ENCODE measurements around the gene MBLAC1.

MBLAC1 gene, protein sequence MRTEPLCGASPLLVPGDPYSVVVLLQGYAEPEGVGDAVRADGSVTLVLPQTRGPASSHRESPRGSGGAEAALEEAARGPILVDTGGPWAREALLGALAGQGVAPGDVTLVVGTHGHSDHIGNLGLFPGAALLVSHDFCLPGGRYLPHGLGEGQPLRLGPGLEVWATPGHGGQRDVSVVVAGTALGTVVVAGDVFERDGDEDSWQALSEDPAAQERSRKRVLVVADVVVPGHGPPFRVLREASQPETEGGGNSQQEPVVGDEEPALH

DNA sequence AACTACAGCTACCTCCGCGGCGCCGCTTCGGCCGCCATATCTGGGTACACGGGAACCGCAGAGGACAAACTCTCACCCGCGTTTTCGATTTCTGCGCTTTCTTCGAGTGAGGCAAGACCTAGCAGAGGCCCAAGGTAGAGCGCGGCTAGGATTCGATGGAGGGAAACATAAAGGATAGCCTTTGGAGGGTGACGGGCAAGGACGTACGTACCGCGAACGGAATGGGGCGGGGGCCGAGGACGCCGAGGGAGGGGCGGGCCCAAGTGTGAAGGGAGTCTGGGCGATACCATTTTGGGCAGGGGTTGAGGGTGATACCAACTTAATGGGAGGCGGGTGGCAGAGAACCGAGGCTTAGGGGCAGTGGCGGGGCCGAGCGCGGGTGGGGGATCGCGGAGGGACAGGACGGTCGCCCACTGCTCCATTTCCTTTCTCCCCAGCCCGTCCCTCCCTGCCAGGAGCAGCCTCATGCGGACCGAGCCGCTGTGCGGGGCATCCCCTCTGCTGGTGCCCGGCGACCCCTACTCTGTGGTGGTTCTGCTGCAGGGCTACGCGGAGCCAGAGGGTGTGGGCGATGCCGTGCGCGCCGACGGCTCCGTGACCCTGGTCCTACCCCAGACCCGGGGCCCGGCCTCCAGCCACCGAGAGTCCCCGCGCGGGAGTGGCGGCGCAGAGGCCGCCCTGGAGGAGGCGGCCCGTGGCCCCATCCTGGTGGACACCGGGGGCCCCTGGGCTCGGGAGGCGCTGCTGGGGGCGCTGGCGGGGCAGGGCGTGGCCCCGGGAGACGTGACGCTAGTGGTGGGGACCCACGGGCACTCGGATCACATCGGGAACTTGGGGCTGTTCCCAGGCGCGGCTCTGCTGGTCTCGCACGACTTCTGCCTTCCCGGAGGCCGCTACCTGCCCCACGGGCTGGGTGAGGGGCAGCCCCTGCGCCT lies at the start of gene MBLAC1:
Gene MBLAC1, plus strand, starts transcription at position 37 of the 935 bp plus-strand sequence. Its CDS starts 429 bp downstream, at position 466.
- peak; percentile 96 for DNase-seq

DNA sequence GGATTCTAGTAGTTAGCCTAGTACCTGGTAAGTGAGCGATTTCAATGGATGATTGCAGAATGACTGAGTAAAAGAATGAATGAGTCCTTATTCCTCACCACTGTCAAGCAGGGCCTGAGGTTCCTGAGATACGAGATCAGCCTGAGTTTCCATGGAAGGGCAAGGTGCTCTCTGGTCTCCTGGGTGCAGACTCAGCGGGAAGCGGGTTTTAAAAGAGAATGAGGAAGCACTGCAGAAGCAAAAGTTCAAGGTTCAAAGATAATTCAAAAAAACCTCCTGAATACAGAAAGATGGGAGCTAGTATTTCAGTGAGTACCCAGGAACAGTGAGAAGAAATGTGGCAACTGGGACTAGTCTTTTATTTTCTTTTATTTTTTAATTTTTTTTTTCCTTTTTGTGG lies 49.6 kb upstream of the MBLAC1 start:
- no peak for DNase-seq

DNA sequence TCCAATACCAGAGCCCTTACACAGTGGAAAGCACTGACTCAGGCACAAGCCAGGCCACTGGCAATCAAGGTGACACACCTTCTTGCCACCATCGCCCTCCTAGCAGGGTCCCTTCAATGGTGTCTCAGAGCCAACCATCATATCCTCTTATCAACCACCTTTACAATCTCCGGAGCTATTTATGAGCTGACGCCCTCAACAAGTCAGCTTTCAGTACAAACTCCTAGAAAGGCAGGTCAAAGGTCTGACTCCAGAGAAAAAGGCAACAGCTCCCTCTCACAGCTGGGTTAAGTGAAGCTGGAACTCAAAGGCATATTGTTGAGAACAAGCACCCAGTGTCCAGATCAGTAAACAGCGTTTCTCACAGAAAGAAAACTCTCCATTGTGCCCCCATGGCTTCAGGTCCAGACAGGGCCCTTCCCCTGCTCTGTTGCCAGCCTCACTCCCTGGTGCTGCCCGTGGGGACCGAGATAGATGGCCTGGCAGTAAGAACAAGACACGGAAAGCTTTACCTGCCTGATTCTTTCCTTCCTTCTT lies 47.7 kb upstream of the MBLAC1 start:
- DNase-seq: no peak

DNA sequence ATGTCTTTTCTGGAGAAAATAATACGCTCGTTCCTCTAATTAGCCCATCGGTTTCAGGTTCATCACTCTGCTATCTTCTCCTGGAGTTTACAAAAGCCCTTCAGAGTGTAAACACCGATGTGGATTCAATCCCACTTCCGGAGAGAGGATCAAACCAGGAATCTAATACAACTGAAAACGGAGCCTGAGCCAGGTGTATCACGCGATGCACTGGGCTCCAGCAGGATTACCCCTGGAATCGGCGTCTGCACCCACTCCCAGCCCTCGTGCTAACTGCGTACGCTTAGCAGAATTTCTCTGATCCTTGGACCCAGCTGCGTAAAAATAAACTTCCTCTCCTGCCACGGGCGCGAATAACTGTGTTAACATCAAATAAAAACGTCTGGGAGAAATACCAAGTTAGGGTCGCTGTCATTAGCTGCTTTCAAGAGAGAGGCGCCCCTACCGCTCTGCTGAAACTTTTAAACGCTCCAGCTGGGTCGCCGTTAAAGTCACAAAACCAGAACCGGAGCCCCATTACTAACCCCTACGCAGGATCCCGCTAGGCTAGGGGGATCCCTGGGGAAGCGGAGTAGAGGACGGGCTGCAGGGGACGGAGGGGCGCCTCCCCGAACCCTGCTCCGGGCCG lies 45.7 kb upstream of the MBLAC1 start:
- no peak for DNase-seq

DNA sequence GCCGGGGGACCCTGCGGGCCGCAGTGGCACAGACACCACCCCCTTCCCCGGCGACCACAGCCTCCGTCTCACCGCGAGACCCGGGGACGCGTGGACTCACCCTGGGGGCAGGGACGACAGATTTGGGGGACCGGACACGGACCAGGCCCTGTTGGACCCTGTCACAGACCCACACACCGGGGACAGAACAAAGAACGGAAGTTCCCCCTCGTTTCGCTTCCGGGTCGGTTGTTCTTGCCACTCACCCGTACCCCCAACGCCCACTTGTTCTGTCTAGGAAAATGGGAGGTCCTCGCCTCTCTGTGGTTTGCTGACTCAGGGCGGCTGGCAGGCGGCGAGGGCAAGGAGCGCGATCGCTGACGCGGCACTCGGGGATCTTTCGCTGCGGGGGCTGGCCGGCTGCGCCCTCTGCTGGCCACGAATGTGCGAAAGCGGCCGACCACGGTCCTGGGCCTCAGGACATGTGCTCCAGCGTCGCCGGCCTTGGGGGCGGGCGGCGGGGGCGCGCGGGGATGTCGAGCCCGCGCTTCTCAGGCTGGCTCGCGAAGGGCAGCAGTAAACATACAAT lies 45.1 kb upstream of the MBLAC1 start, which contains the start of gene ZNF3:
Gene ZNF3, minus strand, starts transcription at position 189 of the 568 bp plus-strand sequence. CDS start 4,366 bp downstream, outside the sequence.
- peak; percentile 98 for DNase-seq

DNA sequence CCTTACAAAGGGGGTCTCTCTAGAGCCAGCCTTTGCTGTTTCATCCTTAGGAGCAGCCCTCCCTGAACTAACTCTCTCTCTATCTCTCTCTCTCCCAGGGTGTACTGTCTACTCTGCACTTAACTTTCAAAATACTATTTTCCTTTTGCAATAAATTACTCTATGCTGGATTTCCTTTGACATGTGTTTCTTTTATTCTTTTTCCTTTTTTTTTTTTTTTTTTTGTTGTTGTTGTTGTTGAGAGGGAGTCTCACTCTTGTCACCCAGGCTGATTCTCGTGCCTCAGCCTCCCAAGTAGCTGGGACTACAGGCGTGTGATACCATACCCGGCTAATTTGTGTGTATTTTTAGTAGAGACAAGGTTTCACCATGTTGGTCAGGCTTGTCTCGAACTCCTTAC lies 43.8 kb upstream of the MBLAC1 start:
- DNase-seq: no peak

DNA sequence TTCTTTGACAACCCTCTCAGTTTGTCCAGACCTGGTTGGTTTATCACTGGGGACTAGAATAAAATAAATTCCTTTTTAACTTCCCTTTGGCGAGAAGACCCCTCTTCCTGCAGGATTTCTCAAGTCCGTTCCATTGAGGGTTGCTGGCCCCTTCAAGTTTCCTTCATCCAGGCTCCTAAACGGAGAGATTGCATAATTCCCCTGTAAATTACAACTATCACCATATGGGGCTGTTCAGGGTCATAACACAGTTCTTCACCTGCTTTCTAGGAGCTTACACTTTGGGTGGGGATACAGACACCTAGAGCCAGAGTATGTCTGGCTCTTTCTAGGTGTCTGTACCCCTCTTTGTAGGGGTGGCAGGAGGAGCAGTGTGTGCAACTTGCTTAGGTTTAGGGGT lies 41.3 kb upstream of the MBLAC1 start:
- no peak for DNase-seq

DNA sequence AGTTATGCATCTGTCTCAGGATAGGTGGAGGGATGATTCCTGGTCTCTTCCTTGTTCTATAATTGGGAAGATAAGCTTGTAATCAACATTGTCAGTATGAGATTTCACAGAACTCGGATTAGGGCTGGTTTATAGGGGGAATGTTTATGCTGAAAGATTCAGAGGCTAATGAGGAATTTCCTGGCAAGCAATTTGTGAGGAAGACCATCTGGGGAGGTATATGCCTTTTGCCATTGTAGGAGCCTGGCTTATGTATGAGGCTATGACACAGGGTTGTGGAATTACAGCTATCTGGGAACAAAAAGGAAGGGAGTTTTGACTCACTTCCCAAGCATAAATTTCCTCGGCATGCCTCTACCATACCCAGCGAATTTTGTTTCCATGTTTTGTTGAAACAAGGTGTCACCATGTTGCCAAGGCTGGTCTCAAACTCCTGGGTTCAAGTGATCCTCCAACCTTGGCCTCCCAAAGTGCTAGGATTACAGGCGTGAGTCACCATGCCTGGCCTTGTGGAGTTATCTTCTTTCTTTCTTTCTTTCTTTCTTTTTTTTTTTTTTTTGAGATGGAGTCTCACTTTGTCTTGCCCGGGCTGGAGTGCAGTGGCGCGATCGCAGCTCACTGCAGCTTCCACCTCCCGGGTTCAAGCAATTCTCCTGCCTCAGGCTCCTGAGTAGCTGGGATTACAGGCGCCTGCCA lies 39.6 kb upstream of the MBLAC1 start:
- DNase-seq: no peak

DNA sequence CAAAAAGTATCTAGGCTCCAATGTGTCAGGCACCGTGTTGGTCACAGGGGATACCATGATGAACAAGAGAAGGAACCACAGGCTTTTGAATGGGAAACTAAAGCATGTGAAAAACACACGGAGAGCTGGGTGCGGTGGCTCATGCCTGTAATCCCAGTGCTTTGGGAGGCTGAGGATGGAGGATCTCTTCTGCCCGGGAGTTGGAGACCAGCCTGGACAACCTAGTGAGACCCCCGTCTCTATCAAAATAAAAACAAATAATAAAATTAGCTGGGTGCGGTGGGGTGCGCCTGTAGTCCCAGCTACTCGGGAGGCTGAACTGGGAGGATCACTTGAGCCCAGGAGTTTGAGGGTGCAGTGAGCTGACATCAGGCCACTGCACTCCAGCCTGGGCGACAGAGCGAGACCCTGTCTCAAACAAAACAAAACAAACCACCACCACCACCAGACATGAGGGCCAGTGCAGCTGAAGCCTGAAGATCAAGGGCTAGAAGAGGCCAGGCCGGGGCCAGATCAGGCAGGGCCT lies 38.6 kb upstream of the MBLAC1 start:
- DNase-seq: no peak

DNA sequence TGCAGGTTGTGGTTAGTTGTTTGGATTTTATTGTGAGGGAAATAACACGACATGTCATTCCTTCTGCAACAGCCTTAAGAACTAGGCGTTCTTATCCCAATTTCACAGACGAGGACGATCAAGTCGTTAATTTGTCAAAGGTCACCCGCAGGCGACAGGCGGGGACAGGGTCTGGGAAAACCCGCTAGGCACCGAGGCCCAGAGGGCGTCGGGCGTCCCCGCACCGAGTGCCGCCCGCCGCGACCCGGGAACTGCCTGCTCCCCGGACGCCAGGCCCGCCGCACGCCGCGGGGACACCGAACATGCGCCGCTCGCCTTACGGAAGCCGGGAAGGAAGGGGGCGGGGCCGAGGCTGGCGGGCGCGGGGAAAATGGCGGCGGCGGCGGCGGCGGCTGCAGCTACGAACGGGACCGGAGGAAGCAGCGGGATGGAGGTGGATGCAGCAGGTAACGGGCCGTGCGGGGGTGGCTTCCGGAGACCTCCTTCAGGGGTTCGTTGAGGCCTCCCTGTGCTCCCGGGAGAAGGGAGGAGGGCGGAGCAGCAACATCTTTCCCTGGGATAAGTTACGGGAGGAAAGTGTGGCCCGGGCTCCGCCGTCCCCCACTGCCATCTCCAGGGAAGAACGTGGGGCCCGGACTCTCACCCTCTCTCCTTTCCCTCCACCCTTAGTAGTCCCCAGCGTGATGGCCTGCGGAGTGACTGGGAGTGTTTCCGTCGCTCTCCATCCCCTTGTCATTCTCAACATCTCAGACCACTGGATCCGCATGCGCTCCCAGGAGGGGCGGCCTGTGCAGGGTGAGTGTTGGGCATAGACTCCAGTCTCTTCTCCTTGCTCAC lies 37.9 kb upstream of the MBLAC1 start, which contains the start of gene COPS6:
Gene COPS6, plus strand, starts transcription at position 349 of the 837 bp plus-strand sequence. Its CDS starts 22 bp downstream, at position 371.
- DNase-seq: peak; percentile 93

DNA sequence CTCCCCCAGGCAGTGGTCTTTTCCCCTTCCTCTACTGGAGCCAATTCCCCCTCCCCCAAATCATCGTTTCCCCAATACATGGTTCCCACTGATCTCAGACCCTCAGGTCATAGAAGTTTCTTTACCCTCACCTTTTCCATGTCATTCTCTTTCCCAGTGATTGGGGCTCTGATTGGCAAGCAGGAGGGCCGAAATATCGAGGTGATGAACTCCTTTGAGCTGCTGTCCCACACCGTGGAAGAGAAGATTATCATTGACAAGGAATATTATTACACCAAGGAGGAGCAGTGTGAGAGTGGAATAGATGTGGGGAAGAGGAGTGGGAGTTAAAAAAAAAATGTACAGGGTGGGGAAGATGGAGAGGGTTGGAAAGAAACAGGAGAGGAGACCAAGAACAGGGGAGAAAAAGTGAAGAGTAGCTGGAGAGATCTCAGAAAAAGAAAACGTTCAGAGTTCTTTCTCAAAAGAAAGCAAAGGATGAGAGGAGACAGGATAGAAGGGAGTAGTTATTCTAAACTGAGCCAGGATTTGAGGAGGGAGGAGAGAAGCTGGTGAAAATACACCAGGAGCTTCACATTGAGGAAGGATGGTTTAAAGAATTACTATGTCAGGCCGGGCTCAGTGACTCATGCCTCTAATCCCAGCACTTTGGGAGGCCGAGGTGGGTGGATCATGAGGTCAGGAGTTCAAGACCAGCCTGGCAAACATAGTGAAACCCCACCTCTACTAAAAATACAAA lies 37.1 kb upstream of the MBLAC1 start:
- no peak for DNase-seq

DNA sequence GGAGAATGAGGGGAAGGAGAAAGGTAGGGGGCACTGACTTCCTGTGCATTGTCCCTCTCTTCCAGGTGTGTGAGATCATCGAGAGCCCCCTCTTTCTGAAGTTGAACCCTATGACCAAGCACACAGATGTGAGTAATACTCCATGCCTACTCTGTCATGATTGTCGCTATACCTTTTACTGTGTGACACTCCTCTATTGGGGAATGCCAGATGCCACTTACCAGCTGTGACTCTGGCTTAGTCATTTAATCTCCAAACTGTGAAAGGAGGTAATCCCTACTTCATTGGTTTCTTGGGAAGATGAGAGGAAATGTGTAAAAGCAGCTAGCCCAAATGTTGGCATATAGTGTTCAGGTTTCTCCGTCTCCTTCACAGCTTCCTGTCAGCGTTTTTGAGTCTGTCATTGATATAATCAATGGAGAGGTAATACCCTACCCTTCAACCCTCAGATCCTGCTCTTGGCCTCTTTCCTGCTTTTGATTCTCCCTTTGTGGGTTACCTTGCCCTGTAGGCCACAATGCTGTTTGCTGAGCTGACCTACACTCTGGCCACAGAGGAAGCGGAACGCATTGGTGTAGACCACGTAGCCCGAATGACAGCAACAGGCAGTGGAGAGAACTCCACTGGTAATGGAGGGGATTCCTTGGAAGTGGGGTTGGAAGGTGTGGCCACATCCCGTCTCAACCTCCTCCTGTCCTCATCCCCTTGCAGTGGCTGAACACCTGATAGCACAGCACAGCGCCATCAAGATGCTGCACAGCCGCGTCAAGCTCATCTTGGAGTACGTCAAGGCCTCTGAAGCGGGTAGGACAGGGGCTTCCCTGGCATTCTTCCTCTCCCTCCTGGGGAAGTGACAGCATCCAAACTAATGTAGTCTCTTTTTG lies 36.0 kb upstream of the MBLAC1 start:
- DNase-seq: no peak

DNA sequence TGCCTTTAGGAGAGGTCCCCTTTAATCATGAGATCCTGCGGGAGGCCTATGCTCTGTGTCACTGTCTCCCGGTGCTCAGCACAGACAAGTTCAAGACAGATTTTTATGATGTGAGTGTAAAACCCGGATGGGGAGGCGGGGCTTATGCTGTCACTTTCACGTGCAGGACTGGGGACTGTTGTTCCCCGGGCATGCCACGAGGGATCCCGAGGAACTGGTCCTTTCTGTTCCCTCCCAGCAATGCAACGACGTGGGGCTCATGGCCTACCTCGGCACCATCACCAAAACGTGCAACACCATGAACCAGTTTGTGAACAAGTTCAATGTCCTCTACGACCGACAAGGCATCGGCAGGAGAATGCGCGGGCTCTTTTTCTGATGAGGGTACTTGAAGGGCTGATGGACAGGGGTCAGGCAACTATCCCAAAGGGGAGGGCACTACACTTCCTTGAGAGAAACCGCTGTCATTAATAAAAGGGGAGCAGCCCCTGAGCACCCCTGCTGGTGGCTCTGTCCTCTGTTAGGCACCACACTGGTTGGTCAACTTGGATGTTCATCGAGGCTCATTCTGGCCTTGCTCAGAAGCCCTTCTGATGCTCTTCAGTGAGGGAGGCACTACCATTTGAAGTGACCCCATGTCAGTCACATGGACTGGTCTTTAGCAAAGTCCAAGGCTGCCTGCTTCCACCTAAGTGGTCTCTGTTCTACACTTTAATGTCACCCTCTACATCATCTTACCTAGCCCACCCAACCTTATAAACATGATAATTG lies 35.2 kb upstream of the MBLAC1 start:
- DNase-seq: peak; percentile 48

DNA sequence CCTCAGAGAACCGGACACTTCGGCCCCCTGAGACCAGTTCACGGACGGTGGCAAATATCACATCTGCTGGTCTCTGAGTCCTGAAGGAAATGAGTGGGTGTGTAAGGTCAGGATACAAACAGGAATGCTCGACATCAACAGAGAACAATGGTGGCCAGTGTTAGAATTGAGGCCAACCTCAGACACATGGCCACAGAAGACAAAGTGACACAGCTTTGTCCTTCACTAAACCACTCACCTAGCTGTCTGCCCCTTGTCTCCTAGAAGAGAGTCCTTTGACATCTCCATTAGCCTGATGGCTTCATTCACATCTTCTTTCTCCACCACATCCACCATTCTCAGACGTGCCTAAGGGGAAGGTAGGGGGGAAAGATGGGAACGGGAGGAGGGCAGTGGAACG lies 33.7 kb upstream of the MBLAC1 start:
- DNase-seq: no peak

DNA sequence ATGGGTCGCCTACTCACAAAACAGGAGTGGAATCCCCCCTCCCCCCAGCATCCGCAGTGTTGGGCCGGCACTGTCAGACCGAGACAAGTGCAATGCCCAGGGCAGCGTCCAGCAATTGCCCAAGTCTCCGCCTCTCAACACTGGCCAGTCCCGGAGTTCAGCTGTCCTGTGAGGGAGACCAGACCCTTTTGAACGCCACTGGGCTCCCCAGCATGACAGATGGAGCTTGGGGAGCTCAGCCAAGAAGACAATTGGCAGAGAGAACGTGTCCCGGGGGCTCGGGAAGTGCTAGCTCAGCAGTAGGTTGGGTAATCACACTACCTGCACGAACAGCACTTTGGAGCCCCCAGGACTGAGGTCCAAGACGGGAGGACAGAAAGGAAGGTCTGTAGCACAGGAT lies 33.3 kb upstream of the MBLAC1 start:
- DNase-seq: no peak

DNA sequence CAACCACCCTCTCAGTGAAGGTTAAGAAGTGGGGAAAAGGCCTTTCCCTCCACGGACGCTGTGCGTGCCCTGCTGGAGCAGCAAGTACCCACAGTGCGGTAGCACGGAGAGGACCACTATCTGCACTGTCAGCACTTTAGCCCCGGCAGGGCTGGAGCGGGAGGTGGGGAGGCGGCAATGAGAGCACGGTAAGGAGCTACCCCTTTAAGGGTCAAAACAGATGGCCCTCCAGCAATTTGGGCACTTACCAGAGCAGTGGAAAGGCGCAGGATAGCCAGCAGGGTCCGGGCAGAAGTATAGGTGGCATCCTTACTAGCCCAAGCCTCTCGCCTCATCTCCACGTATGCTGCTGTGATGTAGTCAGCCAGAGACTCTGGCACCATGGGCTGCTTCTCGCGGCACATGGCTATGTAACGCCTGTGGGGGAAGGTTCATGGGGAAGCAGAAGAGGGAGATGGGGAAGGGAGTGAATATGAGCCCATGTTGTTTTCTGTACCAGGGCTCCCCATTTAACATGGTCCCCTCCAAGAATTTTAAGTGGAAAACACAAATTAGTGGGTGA lies 32.8 kb upstream of the MBLAC1 start:
- DNase-seq: no peak

DNA sequence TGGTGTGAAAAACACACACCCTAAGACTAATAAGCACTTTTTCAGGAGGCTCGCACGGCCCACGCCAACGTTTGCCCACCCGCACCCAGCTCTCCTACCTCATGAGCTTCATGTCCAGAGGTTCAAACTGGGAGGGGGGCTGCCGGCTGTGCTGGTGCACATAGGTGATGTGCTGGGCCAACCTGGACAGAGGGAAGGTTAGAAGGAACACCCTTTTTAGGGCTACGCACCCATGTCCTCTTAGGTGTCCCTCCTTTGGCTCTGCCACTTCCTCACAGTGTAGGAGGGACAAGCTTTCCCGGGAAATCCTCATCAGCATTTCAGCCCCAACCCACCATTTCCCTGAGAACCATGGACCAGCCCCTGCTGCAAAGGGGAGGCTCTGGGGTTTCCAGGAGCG lies 31.5 kb upstream of the MBLAC1 start:
- DNase-seq: no peak

DNA sequence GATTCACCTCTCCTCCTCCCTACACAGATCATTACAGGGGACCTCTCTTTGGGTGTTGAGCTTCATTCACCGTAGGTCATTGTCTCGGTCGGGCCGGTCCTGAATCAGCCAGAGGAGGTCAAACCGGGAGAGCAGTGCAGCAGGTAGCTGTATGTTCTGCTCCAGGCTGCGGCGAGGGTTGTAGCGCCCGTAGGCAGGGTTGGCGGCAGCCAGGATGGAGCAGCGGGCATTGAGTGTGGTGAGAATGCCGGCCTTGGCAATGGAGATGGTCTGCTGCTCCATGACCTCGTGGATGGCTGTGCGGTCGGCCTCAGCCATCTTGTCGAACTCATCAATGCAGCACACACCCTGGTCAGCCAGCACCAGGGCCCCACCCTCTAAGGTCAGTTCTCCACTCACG lies 31.1 kb upstream of the MBLAC1 start:
- no peak for DNase-seq

Measured in stimulated activated CD8-positive, alpha-beta memory T cell treated with anti-CD3 and anti-CD28 coated beads, Interleukin-4, amount 100 ng/mL, for 48 hours (primary cell).